Neural cell (in vitro differentiated cells): ENCODE measurements around the gene MRPL14. TPM values are rescaled to one million over a fixed set of nuclear protein-coding genes. Genes with fewer than 3 reads are reported as not detected.

Source experiments
- H2AFZ ChIP-seq: fragments of 200-600, 300-800 bp; sonication (generic), shearing (Covaris generic); 2 replicates; pipeline ENCODE4 v1.6.0; 2014; ENCODE audit warnings: low read depth, mild to moderate bottlenecking, antibody characterized with exemption, low read length, moderate library complexity
- H3F3A ChIP-seq: fragments of 200-600 bp; shearing (Covaris generic); 2 replicates; pipeline ENCODE4 v1.6.1; 2016; ENCODE audit warnings: mild to moderate bottlenecking, moderate library complexity, mixed read lengths, antibody characterized with exemption, low read length; ENCODE audit not compliant: insufficient read depth, poor library complexity, severe bottlenecking
- H3K27ac ChIP-seq: fragments of 200-600, 300-800 bp; sonication (generic), shearing (Covaris generic); 2 replicates; pipeline ENCODE4 v1.5.1; 2014; ENCODE audit warnings: mild to moderate bottlenecking, low read length, moderate library complexity
- H3K27me3 ChIP-seq: fragments of 300-800, 200-600 bp; sonication (generic), shearing (Covaris generic); 2 replicates; pipeline ENCODE4 v1.6.0; 2014; ENCODE audit warnings: mild to moderate bottlenecking, low read depth, low read length, moderate library complexity; ENCODE audit not compliant: insufficient read depth
- H3K36me3 ChIP-seq: fragments of 300-800, 200-600 bp; sonication (generic), shearing (Covaris generic); 2 replicates; pipeline ENCODE4 v1.5.1; 2014; ENCODE audit warnings: mild to moderate bottlenecking, antibody characterized with exemption, low read length, moderate library complexity; ENCODE audit not compliant: insufficient read depth
- H3K4me2 ChIP-seq: fragments of 300-800, 200-600 bp; sonication (generic), shearing (Covaris generic); 2 replicates; pipeline ENCODE4 v1.6.0; 2014; ENCODE audit warnings: mild to moderate bottlenecking, low read length
- H3K4me3 ChIP-seq: fragments of 300-800, 200-600 bp; sonication (generic), shearing (Covaris generic); 2 replicates; pipeline ENCODE4 v1.5.1; 2014; ENCODE audit warnings: mild to moderate bottlenecking, low read length, moderate library complexity
- H3K79me2 ChIP-seq: fragments of 200-600 bp; shearing (Covaris generic); replicated peaks from 2 replicates; pipeline ENCODE4 v1.6.0; 2014; ENCODE audit warnings: mild to moderate bottlenecking, low read length, moderate library complexity; ENCODE audit not compliant: insufficient read depth
- H3K9ac ChIP-seq: fragments of 300-800, 200-600 bp; sonication (generic), shearing (Covaris generic); 2 replicates; pipeline ENCODE4 v1.6.1; 2016; ENCODE audit warnings: mild to moderate bottlenecking, low read length, mixed read lengths
- H3K9me2 ChIP-seq: fragments of 200-600 bp; shearing (Covaris generic); 2 replicates; pipeline ENCODE4 v1.6.1; 2016; ENCODE audit warnings: mild to moderate bottlenecking, low read length, mixed read lengths; ENCODE audit not compliant: insufficient read depth
- H3K9me3 ChIP-seq: fragments of 200-600, 300-800 bp; sonication (generic), shearing (Covaris generic); 2 replicates; pipeline ENCODE4 v1.6.1; 2016; ENCODE audit warnings: mild to moderate bottlenecking, mixed run types, low read length, moderate library complexity, mixed read lengths
- H4K20me1 ChIP-seq: fragments of 200-600 bp; shearing (Covaris generic); 2 replicates; pipeline ENCODE4 v1.6.1; 2016; ENCODE audit warnings: mild to moderate bottlenecking, mixed run types; ENCODE audit not compliant: insufficient read depth
- EP300 ChIP-seq: fragments of 450-650 bp; conservative IDR thresholded peaks from 2 replicates; pipeline ENCODE4 v1.6.1; 2014; ENCODE audit warnings: antibody characterized with exemption, mild to moderate bottlenecking, moderate library complexity; ENCODE audit not compliant: poor library complexity, severe bottlenecking
- EZH2 ChIP-seq: fragments of 200-600, 300-800 bp; shearing (Covaris generic), sonication (generic); IDR thresholded peaks from 2 replicates; pipeline ENCODE4 v1.6.1; 2014; ENCODE audit warnings: antibody characterized with exemption, low read length, borderline replicate concordance, mild to moderate bottlenecking; ENCODE audit not compliant: insufficient read depth, poor library complexity, severe bottlenecking
- MXI1 ChIP-seq: fragments of 450-650 bp; conservative IDR thresholded peaks from 2 replicates; pipeline ENCODE4 v1.6.1; 2014; ENCODE audit warnings: antibody characterized with exemption, mild to moderate bottlenecking; ENCODE audit not compliant: poor library complexity, severe bottlenecking
- POLR2AphosphoS5 ChIP-seq: IDR thresholded peaks from 2 replicates; pipeline ENCODE4 v1.6.1; 2012
- RAD21 ChIP-seq: fragments of 450-650 bp; conservative IDR thresholded peaks from 2 replicates; pipeline ENCODE4 v1.6.1; 2014; ENCODE audit warnings: antibody characterized with exemption, mild to moderate bottlenecking, moderate library complexity
- SMC3 ChIP-seq: fragments of 450-650 bp; conservative IDR thresholded peaks from 2 replicates; pipeline ENCODE4 v1.6.1; 2014; ENCODE audit warnings: antibody characterized with exemption, mild to moderate bottlenecking, moderate library complexity; ENCODE audit not compliant: poor library complexity
- TAF1 ChIP-seq: IDR thresholded peaks from 2 replicates; pipeline ENCODE4 v1.6.1; 2012; ENCODE audit warnings: low read depth
- polyA plus RNA-seq: library from polyadenylated mRNA; depleted of rRNA; stranded (reverse); fragments of >200 nt; gene quantifications from 2 replicates; pipeline ENCODE4 v1.2.3, GENCODE V29; 2014
- TF ChIP-seq, protein P1 (sequence below): IDR thresholded peaks from 2 replicates; pipeline ENCODE4 v1.6.1; 2012; ENCODE audit warnings: borderline replicate concordance
- TF ChIP-seq, protein P2 (sequence below): fragments of 450-650 bp; IDR thresholded peaks from 2 replicates; pipeline ENCODE4 v1.5.1; 2014; ENCODE audit warnings: antibody characterized with exemption, mild to moderate bottlenecking, moderate library complexity; ENCODE audit not compliant: poor library complexity, severe bottlenecking

MRPL14 gene
- polyA plus RNA-seq, 1 donor from 2014 or later: 66.4 TPM

DNA sequence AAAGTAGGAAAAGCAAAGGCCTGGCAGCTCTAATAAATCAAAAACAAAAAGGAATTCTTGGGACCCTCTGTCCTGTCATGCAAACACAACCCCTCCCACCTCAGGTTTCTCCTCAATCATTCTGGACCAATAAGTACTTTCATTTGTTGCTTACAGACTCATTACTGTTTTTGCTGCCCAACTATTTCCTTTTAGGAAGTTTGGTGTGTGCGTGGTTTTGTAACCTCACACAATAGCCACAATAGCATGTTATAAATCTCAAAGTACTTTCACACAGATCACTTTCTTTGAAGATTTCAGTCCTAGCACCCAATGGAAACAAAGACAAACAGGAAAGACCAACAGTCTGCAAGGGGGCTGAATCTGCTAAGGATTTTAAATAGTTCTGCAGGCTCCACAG lies 4.5 kb downstream of the MRPL14 start:
- H3K79me2 ChIP-seq: peaks cover 77% of the 10 kb centered on the region
- no peak overlapping the region for H3K4me3 ChIP-seq
- H2AFZ ChIP-seq: no peak overlapping the region
- no peaks in the 10 kb centered on the region for H3K27me3 ChIP-seq
- H3K27ac ChIP-seq: no peak overlapping the region
- H3K9me3 ChIP-seq: no peaks in the 10 kb centered on the region
- TF ChIP-seq EP300 (no peak), POLR2AphosphoS5 (no peak), EZH2 (no peak), SMC3 (no peak), MXI1 (no peak)
- TF ChIP-seq, protein P1, sequence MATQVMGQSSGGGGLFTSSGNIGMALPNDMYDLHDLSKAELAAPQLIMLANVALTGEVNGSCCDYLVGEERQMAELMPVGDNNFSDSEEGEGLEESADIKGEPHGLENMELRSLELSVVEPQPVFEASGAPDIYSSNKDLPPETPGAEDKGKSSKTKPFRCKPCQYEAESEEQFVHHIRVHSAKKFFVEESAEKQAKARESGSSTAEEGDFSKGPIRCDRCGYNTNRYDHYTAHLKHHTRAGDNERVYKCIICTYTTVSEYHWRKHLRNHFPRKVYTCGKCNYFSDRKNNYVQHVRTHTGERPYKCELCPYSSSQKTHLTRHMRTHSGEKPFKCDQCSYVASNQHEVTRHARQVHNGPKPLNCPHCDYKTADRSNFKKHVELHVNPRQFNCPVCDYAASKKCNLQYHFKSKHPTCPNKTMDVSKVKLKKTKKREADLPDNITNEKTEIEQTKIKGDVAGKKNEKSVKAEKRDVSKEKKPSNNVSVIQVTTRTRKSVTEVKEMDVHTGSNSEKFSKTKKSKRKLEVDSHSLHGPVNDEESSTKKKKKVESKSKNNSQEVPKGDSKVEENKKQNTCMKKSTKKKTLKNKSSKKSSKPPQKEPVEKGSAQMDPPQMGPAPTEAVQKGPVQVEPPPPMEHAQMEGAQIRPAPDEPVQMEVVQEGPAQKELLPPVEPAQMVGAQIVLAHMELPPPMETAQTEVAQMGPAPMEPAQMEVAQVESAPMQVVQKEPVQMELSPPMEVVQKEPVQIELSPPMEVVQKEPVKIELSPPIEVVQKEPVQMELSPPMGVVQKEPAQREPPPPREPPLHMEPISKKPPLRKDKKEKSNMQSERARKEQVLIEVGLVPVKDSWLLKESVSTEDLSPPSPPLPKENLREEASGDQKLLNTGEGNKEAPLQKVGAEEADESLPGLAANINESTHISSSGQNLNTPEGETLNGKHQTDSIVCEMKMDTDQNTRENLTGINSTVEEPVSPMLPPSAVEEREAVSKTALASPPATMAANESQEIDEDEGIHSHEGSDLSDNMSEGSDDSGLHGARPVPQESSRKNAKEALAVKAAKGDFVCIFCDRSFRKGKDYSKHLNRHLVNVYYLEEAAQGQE: no peak
- TF ChIP-seq, protein P2, sequence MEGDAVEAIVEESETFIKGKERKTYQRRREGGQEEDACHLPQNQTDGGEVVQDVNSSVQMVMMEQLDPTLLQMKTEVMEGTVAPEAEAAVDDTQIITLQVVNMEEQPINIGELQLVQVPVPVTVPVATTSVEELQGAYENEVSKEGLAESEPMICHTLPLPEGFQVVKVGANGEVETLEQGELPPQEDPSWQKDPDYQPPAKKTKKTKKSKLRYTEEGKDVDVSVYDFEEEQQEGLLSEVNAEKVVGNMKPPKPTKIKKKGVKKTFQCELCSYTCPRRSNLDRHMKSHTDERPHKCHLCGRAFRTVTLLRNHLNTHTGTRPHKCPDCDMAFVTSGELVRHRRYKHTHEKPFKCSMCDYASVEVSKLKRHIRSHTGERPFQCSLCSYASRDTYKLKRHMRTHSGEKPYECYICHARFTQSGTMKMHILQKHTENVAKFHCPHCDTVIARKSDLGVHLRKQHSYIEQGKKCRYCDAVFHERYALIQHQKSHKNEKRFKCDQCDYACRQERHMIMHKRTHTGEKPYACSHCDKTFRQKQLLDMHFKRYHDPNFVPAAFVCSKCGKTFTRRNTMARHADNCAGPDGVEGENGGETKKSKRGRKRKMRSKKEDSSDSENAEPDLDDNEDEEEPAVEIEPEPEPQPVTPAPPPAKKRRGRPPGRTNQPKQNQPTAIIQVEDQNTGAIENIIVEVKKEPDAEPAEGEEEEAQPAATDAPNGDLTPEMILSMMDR: no peak
- H3K9me2 ChIP-seq: no peaks in the 10 kb centered on the region
- no peak overlapping the region for H3K4me2 ChIP-seq
- H3F3A ChIP-seq: no peaks in the 10 kb centered on the region
- no peaks in the 10 kb centered on the region for H4K20me1 ChIP-seq
- no peak overlapping the region for H3K9ac ChIP-seq
- H3K36me3 ChIP-seq: no peaks in the 10 kb centered on the region

DNA sequence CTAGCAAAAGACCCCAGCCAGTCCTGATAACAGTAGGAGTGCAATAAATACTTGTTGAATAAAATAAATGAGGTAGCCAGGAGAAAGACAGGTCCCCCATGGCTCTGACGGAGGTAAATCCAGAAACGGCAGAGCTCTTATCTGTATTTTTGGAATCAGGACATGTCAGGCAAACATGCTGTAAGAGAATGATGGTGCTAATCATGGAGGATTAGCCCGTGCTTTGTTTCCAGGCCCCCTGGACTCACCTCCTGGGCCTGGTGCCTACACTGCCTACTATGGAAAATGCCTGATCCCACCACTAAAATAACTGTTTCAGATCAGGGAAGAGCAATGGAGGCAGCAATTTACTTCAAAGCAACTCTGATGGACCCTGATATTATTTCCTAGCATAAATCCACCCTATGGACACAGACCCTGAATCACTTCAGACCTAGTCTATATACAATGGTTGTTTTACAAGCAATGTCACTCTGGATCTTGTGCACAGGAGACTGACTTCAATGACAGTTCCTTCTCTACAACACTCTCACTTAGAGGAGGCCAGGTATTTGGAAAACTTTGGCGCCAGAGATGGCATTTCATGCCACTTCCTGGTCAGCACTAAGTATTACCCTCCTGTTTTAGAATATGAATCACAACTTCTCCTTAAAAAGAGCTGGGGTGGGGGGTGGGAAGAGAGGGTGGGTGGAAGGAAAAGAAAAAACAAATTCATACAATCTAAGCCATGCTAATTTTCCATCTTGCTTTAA lies 6.4 kb downstream of the MRPL14 start:
- Histone ChIP-seq H3K36me3 (no peaks in the 10 kb centered on the region), H3K27me3 (no peaks in the 10 kb centered on the region), H3F3A (no peaks in the 10 kb centered on the region), H4K20me1 (no peaks in the 10 kb centered on the region), H3K79me2 (peaks cover 67% of the 10 kb centered on the region), H3K27ac (no peak overlapping the region), H3K9me2 (no peaks in the 10 kb centered on the region), H3K9ac (no peak overlapping the region), H3K4me2 (no peak overlapping the region), H3K9me3 (no peaks in the 10 kb centered on the region), H3K4me3 (no peak overlapping the region), H2AFZ (no peak overlapping the region)
- TF ChIP-seq EZH2 (no peak), RAD21 (no peak), POLR2AphosphoS5 (no peak), EP300 (no peak), TAF1 (no peak), SMC3 (no peak), MXI1 (no peak)
- TF ChIP-seq, protein P1: no peak
- TF ChIP-seq, protein P2: no peak
